ENCODE measurements around the gene AMZ2. TPM values are rescaled to one million over a fixed set of nuclear protein-coding genes. Genes with fewer than 3 reads are reported as not detected.

The AMZ2 gene
- polyA plus RNA-seq, 1 donor (not counting 4 experiments of a cell fraction or from before 2014, with no cell fraction given) = 123 TPM

DNA sequence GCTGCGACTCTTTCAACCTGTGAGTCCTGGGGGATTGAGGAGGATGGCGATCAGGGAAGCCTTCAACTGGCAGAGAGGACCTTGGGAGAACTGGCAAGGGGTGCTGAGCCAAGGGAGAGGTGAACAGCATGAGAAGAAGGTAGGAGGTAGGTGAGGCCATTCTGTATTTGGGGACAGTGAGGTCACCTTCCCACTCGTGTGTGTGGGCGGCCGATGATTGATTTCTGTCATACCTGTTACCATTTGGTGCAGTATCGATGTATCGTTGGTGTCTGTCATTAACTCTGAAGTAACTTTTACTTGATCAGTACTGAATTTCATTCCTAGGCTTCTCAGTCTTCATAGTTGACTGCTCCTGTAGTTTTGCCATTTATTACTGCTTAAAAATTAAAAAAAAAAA, 47.2 kb downstream of the AMZ2 start:
- H3K9me1 ChIP-seq (ENCODE audit: control insufficient read depth, extremely low read depth, insufficient read depth, low read length) = no peaks in the 10 kb centered on the region
- no peaks in the 10 kb centered on the region for H3K9me3 ChIP-seq (ENCODE audit: control insufficient read depth, low read depth, low read length)
- H3K4me2 ChIP-seq (ENCODE audit: control insufficient read depth, extremely low read depth, insufficient read depth, low read depth, low read length) = no peak overlapping the region
- no peak overlapping the region for H2AFZ ChIP-seq (ENCODE audit: control insufficient read depth, low read length)
- dilution Hi-C loops (cut with MboI; ENCODE audit: extremely low pct_ligation_motif_present, low sequenced_read_pairs) = no loop called here
- peaks cover 44% of the 10 kb centered on the region for H3K27me3 ChIP-seq (ENCODE audit: control insufficient read depth, extremely low read depth, insufficient read depth, low read length)
- peaks cover 9% of the 10 kb centered on the region for H3K4me1 ChIP-seq (ENCODE audit: control insufficient read depth, extremely low read depth, insufficient read depth, low read length)
- FAIRE-seq (no peak), DNase-seq (ENCODE audit: low read depth, low spot score) (no peak)
- no peak overlapping the region for H3K4me3 ChIP-seq (ENCODE audit: control insufficient read depth in 2 of 3, extremely low read depth in 1 of 3, insufficient read depth in 2 of 3, low read depth in 1 of 3, low read length in 3 of 3)
- no peak overlapping the region for H3K9ac ChIP-seq (ENCODE audit: control insufficient read depth, extremely low read depth, insufficient read depth, low read length)
- no peaks in the 10 kb centered on the region for H3K79me2 ChIP-seq (ENCODE audit: control insufficient read depth, insufficient read depth, low read length)
- H4K20me1 ChIP-seq (ENCODE audit: control insufficient read depth, extremely low read depth, insufficient read depth, low read length) = no peaks in the 10 kb centered on the region
- H3K27ac ChIP-seq (ENCODE audit: control insufficient read depth, insufficient read depth, low read length) = no peak overlapping the region
- TF ChIP-seq EZH2 (IDR thresholded peaks at IDR 0.05; ENCODE audit: low read length) = no peak
- TF ChIP-seq, protein P1, sequence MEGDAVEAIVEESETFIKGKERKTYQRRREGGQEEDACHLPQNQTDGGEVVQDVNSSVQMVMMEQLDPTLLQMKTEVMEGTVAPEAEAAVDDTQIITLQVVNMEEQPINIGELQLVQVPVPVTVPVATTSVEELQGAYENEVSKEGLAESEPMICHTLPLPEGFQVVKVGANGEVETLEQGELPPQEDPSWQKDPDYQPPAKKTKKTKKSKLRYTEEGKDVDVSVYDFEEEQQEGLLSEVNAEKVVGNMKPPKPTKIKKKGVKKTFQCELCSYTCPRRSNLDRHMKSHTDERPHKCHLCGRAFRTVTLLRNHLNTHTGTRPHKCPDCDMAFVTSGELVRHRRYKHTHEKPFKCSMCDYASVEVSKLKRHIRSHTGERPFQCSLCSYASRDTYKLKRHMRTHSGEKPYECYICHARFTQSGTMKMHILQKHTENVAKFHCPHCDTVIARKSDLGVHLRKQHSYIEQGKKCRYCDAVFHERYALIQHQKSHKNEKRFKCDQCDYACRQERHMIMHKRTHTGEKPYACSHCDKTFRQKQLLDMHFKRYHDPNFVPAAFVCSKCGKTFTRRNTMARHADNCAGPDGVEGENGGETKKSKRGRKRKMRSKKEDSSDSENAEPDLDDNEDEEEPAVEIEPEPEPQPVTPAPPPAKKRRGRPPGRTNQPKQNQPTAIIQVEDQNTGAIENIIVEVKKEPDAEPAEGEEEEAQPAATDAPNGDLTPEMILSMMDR (optimal IDR thresholded peaks at IDR 0.05 in 1 of 3, IDR thresholded peaks at IDR 0.05 in 1 of 3, conservative IDR thresholded peaks at IDR 0.05 in 1 of 3; ENCODE audit: extremely low read depth in 1 of 3, insufficient read depth in 2 of 3, low read length in 3 of 3) = no peak
- H3K36me3 ChIP-seq (ENCODE audit: control insufficient read depth in 2 of 2, extremely low read depth in 1 of 2, insufficient read depth in 2 of 2, low read length in 2 of 2) = no peaks in the 10 kb centered on the region

DNA sequence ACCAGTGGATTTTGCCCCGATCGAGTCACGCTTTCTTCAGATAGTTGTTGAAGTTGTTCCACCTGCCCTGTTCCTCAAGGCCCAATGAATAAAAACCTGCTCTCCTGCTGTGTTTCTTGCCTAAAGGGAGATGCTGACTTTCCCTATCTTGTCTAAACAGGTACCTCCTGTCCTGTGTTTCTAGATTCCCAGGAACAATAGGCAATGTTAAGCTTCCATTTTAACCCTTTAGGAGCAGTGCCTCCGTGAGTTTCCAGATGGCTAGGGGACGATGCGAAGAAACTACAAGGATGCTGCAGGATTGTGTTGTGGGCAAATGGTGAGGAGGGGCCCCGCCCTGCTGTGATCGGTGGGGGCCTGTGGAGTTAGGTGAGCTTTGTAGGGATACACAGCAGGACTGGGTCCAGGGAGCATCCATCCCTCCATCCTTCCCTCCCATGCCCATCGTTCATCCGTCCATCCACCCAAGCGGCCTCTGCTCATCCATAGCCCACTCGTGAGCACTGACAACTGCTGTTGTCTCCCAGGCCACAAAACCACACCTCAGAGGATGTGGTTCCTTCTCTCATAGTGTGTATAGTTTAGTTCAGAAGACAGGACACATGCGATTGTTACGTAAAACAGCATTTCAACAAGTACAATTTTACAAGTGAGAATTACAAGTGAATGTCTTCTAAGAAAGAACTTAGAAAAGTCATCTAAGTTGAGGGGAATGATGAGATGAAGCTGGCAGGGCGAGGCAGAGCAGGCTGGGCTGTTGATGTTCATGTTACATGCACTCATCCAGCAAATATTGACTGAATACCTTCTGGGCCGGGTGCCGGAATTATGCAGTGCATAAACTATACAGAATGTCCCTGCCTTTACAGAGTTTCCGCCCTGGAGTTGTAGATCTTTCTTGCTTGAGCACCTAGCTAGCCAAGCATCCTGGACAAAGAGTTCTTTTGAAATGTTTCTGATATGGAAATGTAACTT, 48.7 kb downstream of the AMZ2 start:
- peaks cover 31% of the 10 kb centered on the region for H3K27me3 ChIP-seq (ENCODE audit: control insufficient read depth, extremely low read depth, insufficient read depth, low read length)
- no peaks in the 10 kb centered on the region for H4K20me1 ChIP-seq (ENCODE audit: control insufficient read depth, extremely low read depth, insufficient read depth, low read length)
- no peak for FAIRE-seq
- no peaks in the 10 kb centered on the region for H3K9me3 ChIP-seq (ENCODE audit: control insufficient read depth, low read depth, low read length)
- DNase-seq (ENCODE audit: low read depth, low spot score) = no peak
- no peaks in the 10 kb centered on the region for H3K79me2 ChIP-seq (ENCODE audit: control insufficient read depth, insufficient read depth, low read length)
- no peaks in the 10 kb centered on the region for H3K36me3 ChIP-seq (ENCODE audit: control insufficient read depth in 2 of 2, extremely low read depth in 1 of 2, insufficient read depth in 2 of 2, low read length in 2 of 2)
- H3K4me1 ChIP-seq (ENCODE audit: control insufficient read depth, extremely low read depth, insufficient read depth, low read length) = no peaks in the 10 kb centered on the region
- no peak overlapping the region for H3K4me3 ChIP-seq (ENCODE audit: control insufficient read depth in 2 of 3, extremely low read depth in 1 of 3, insufficient read depth in 2 of 3, low read depth in 1 of 3, low read length in 3 of 3)
- no peak overlapping the region for H2AFZ ChIP-seq (ENCODE audit: control insufficient read depth, low read length)
- H3K9ac ChIP-seq (ENCODE audit: control insufficient read depth, extremely low read depth, insufficient read depth, low read length) = no peak overlapping the region
- no peak for TF ChIP-seq EZH2 (IDR thresholded peaks at IDR 0.05; ENCODE audit: low read length)
- TF ChIP-seq, protein P1 (optimal IDR thresholded peaks at IDR 0.05 in 1 of 3, IDR thresholded peaks at IDR 0.05 in 1 of 3, conservative IDR thresholded peaks at IDR 0.05 in 1 of 3; ENCODE audit: extremely low read depth in 1 of 3, insufficient read depth in 2 of 3, low read length in 3 of 3) = no peak
- dilution Hi-C loops (cut with MboI; ENCODE audit: extremely low pct_ligation_motif_present, low sequenced_read_pairs) = no loop called here
- no peaks in the 10 kb centered on the region for H3K9me1 ChIP-seq (ENCODE audit: control insufficient read depth, extremely low read depth, insufficient read depth, low read length)
- H3K4me2 ChIP-seq (ENCODE audit: control insufficient read depth, extremely low read depth, insufficient read depth, low read depth, low read length) = no peak overlapping the region
- no peak overlapping the region for H3K27ac ChIP-seq (ENCODE audit: control insufficient read depth, insufficient read depth, low read length)
